ENCODE data around the gene PCSK4. TPM values are rescaled to one million over a fixed set of nuclear protein-coding genes. Genes with fewer than 3 reads are reported as not detected.

Gene PCSK4
- total and polyA plus RNA-seq, 10 of the 15 experiments (the other 5 are each of a cell fraction or from before 2014, with no cell fraction given) = 0.27 to 0.99 (median 0.40) TPM; not detected in 3

GRCh38 chr19:1481224-1481892, 8.8 kb downstream of the PCSK4 start:
- FAIRE-seq (no peak), DNase-seq (ENCODE audit: low read depth, low spot score) (no peak), ATAC-seq (no peak)
- Histone ChIP-seq H3K27me3 (replicated peaks in 1 of 2; ENCODE audit: control insufficient read depth in 2 of 2, insufficient read depth in 2 of 2, low read length in 1 of 2) (no peaks in the 10 kb centered on the region), H4K20me1 (ENCODE audit: control insufficient read depth, insufficient read depth) (no peaks in the 10 kb centered on the region), H3K4me2 (ENCODE audit: control insufficient read depth, insufficient read depth) (no peak overlapping the region), H2AFZ (ENCODE audit: control insufficient read depth, low read depth, low read length) (no peak overlapping the region), H3K9me3 (replicated peaks; ENCODE audit: control insufficient read depth, insufficient read depth, low read length) (no peaks in the 10 kb centered on the region), H3K9ac (ENCODE audit: control insufficient read depth, insufficient read depth, low read length) (no peak overlapping the region), H3K27ac (ENCODE audit: control insufficient read depth, insufficient read depth) (no peak overlapping the region), H3K36me3 (ENCODE audit: control insufficient read depth in 2 of 2, insufficient read depth in 2 of 2, low read length in 1 of 2) (no peaks in the 10 kb centered on the region), H3K4me3 (no peak overlapping the region), H3K79me2 (ENCODE audit: control insufficient read depth, insufficient read depth, low read length) (peaks cover 8% of the 10 kb centered on the region), H3K4me1 (ENCODE audit: control insufficient read depth, insufficient read depth, low read length) (no peaks in the 10 kb centered on the region)
- ChIA-PET RAD21 (ENCODE audit: unreplicated experiment) (no interaction called here), CTCF (no interaction called here), POLR2A (no interaction called here), SMC1A (ENCODE audit: uncharacterized antibody, unreplicated experiment) (no interaction called here)
- WGBS (ENCODE audit: insufficient coverage, insufficient replicate concordance, low lambda C conversion rate, missing lambda C conversion rate) = 70% methylated on average over 21 of the region's 26 CpGs
- TF ChIP-seq E2F4 (IDR thresholded peaks at IDR 0.05; ENCODE audit: low read depth, low read length) (no peak), ZNF384 (IDR thresholded peaks at IDR 0.05; ENCODE audit: borderline replicate concordance, low read depth, low read length) (no peak), NKRF (conservative IDR thresholded peaks at IDR 0.05) (no peak), MYC (IDR thresholded peaks at IDR 0.05; ENCODE audit: insufficient read depth, insufficient read length, insufficient replicate concordance, low read length, severe bottlenecking) (no peak), CBX3 (IDR thresholded peaks at IDR 0.05; ENCODE audit: borderline replicate concordance, low read depth) (no peak), RBBP5 (conservative IDR thresholded peaks at IDR 0.05) (no peak)
- BruUV-seq (replicated peaks) = no TSS peak
- in situ Hi-C loops (cut with MboI) = no loop called here
- intact Hi-C loops (cut with micrococcal nuclease; ENCODE audit: unreplicated experiment) = no loop called here

Data from GM12878 (cell line).